Smooth muscle cell (in vitro differentiated cells): Measurements from ENCODE around the gene APMAP. TPM values are rescaled to one million over a fixed set of nuclear protein-coding genes. Genes with fewer than 3 reads are reported as not detected.

Experiments used
- DNase-seq: peaks from one replicate; lab custom pipeline; 2025; ENCODE audit not compliant: unreplicated experiment; lab: John Stamatoyannopoulos, UW
- H2AFZ ChIP-seq: fragments of 200-600 bp; sonication (generic); 2 replicates; pipeline ENCODE4 v1.6.0; 2016; ENCODE audit warnings: antibody characterized with exemption, low read depth, mild to moderate bottlenecking
- H3F3A ChIP-seq: fragments of 200-600 bp; sonication (generic); 2 replicates; pipeline ENCODE4 v1.6.0; 2017; ENCODE audit warnings: antibody characterized with exemption, low read depth
- H3K27ac ChIP-seq: fragments of 200-600 bp; sonication (generic); 2 replicates; pipeline ENCODE4 v1.5.1; 2016; ENCODE audit warnings: low read depth, mild to moderate bottlenecking
- H3K27me3 ChIP-seq: fragments of 200-600 bp; sonication (generic); 2 replicates; pipeline ENCODE4 v1.6.1; 2016; ENCODE audit warnings: low read depth, mild to moderate bottlenecking
- H3K36me3 ChIP-seq: fragments of 200-600 bp; sonication (generic); 2 replicates; pipeline ENCODE4 v1.5.1; 2016; ENCODE audit warnings: low read depth
- H3K4me1 ChIP-seq: fragments of 200-600 bp; sonication (generic); 2 replicates; pipeline ENCODE4 v1.5.1; 2016; ENCODE audit warnings: low read depth
- H3K4me2 ChIP-seq: fragments of 200-600 bp; sonication (generic); 2 replicates; pipeline ENCODE4 v1.6.0; 2016; ENCODE audit warnings: mild to moderate bottlenecking
- H3K4me3 ChIP-seq: fragments of 200-600 bp; sonication (generic); 2 replicates; pipeline ENCODE4 v1.5.1; 2016; ENCODE audit warnings: mild to moderate bottlenecking
- H3K79me2 ChIP-seq: fragments of 200-600 bp; sonication (generic); 2 replicates; pipeline ENCODE4 v1.6.0; 2016; ENCODE audit warnings: low read depth, mild to moderate bottlenecking
- H3K9ac ChIP-seq: fragments of 200-600 bp; sonication (generic); 2 replicates; pipeline ENCODE4 v1.6.0; 2016; ENCODE audit warnings: low read depth
- H3K9me3 ChIP-seq: fragments of 200-600 bp; sonication (generic); replicated peaks from 2 replicates; pipeline ENCODE4 v1.5.1; 2016; ENCODE audit warnings: low read depth
- H4K20me1 ChIP-seq: fragments of 200-600 bp; sonication (generic); 2 replicates; pipeline ENCODE4 v1.6.0; 2016; ENCODE audit warnings: low read depth
- WGBS: methylation state at CpG from one replicate; pipeline ENCODE4 v1.1.7; 2016; ENCODE audit warnings: low lambda C conversion rate; 5-methylcytosine and 5-hydroxymethylcytosine counted together
- polyA plus RNA-seq: library from polyadenylated mRNA; unstranded; fragments of >200 nt; fragmentation: Nextera tagmentation; extraction: Ambion mirVana; gene quantifications from 2 replicates; pipeline ENCODE4 v1.2.1, GENCODE V29; 2016
- total RNA-seq: library from RNA; depleted of rRNA; stranded (reverse); fragments of >200 nt; gene quantifications from 2 replicates; pipeline ENCODE4 v1.2.3, GENCODE V29; 2014
- TF ChIP-seq, protein P1 (sequence below): fragments of 200-600 bp; sonication (generic); IDR thresholded peaks from 2 replicates; pipeline ENCODE4 v1.5.1; 2017; ENCODE audit warnings: borderline replicate concordance, mild to moderate bottlenecking, antibody characterized with exemption; ENCODE audit not compliant: insufficient read depth, poor library complexity, severe bottlenecking

The APMAP gene
- total and polyA plus RNA-seq, 2 experiments from 2014 or later: 54.4 to 86.9 TPM

DNA sequence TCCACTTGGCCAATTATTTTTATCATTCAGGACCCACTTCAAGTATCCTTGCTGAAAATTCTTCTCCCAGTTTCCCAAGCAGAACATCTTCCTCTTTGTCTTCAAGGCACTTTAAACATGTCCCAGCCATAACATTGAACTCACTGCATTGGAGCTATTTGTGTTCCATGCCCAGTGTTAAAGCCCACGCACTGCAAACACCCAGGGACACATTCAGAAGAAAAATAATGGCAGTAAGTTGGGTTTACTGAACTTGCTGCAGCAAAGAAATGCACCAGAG lies 1.6 kb upstream of the APMAP start:
- peaks cover 14% of the 10 kb centered on the region for H3K27me3 ChIP-seq
- 100% methylated on average over 1 of the region's 1 CpG for WGBS
- no peak overlapping the region for H2AFZ ChIP-seq

DNA sequence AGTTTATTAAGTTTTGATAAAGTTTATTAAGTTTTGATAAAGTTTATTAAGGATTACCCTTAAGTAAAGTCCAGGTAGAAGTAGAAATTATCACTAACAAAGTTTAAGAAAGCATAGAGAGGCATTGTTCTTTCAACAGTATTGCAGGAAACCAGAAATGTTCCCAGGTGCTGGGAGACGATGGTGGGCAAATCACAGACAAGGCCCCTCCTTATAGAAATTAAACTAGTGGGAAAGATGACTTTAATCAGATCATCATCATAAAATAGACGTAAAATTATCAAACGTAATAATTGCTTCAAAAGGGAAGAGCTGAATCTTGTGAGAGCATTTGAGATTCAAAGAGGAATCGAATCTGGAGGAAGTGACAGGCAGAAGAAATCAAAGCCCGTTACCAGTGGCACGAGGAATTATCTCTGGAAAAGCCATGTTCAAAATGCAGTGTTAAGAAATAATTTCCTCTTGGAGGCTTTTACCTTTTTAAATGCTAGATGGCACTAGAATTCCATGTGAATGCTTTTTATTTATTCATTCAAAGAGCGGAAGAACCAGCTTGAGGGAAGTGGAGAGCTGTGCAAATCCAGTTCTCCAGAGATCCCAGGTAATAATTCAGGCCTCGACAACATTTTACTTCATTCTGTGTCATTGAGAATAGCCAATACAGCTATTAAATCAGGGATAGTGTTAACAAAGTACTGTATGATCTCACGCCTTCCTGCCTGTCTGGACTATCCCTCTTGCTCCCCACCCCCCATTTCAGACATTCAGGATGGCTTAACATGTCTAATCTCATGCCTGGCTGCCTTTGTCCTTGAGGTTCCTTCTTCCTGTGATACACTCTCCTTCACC lies 1.0 kb upstream of the APMAP start:
- H3K36me3 ChIP-seq: no peaks in the 10 kb centered on the region
- no peaks in the 10 kb centered on the region for H3K9me3 ChIP-seq
- peak overlapping the region; percentile 98 for H3K4me2 ChIP-seq
- H3K79me2 ChIP-seq: peaks cover 37% of the 10 kb centered on the region
- peaks cover 4% of the 10 kb centered on the region for H3K4me1 ChIP-seq
- H2AFZ ChIP-seq: peak overlapping the region; percentile 97
- peak overlapping the region; percentile 85 for H3K9ac ChIP-seq
- peak overlapping the region; percentile 90 for H3K27ac ChIP-seq
- peak overlapping the region; percentile 77 for H3K4me3 ChIP-seq
- DNase-seq: no peak
- TF ChIP-seq, protein P1, sequence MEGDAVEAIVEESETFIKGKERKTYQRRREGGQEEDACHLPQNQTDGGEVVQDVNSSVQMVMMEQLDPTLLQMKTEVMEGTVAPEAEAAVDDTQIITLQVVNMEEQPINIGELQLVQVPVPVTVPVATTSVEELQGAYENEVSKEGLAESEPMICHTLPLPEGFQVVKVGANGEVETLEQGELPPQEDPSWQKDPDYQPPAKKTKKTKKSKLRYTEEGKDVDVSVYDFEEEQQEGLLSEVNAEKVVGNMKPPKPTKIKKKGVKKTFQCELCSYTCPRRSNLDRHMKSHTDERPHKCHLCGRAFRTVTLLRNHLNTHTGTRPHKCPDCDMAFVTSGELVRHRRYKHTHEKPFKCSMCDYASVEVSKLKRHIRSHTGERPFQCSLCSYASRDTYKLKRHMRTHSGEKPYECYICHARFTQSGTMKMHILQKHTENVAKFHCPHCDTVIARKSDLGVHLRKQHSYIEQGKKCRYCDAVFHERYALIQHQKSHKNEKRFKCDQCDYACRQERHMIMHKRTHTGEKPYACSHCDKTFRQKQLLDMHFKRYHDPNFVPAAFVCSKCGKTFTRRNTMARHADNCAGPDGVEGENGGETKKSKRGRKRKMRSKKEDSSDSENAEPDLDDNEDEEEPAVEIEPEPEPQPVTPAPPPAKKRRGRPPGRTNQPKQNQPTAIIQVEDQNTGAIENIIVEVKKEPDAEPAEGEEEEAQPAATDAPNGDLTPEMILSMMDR: no peak
- WGBS: 81% methylated on average over 9 of the region's 9 CpGs
- peaks cover 8% of the 10 kb centered on the region for H3K27me3 ChIP-seq
- no peaks in the 10 kb centered on the region for H3F3A ChIP-seq
- peaks cover 15% of the 10 kb centered on the region for H4K20me1 ChIP-seq

More for the DNA sequence above, 1.6 kb upstream of the APMAP start:
- H3K4me2 ChIP-seq: no peak overlapping the region
- H3K9ac ChIP-seq: no peak overlapping the region
- H4K20me1 ChIP-seq: peaks cover 11% of the 10 kb centered on the region
- H3K36me3 ChIP-seq: no peaks in the 10 kb centered on the region
- TF ChIP-seq, protein P1: no peak
- no peaks in the 10 kb centered on the region for H3K9me3 ChIP-seq
- H3F3A ChIP-seq: no peaks in the 10 kb centered on the region
- H3K79me2 ChIP-seq: peaks cover 31% of the 10 kb centered on the region
- H3K4me3 ChIP-seq: no peak overlapping the region
- no peak overlapping the region for H3K27ac ChIP-seq
- DNase-seq: no peak
- H3K4me1 ChIP-seq: peaks cover 4% of the 10 kb centered on the region

DNA sequence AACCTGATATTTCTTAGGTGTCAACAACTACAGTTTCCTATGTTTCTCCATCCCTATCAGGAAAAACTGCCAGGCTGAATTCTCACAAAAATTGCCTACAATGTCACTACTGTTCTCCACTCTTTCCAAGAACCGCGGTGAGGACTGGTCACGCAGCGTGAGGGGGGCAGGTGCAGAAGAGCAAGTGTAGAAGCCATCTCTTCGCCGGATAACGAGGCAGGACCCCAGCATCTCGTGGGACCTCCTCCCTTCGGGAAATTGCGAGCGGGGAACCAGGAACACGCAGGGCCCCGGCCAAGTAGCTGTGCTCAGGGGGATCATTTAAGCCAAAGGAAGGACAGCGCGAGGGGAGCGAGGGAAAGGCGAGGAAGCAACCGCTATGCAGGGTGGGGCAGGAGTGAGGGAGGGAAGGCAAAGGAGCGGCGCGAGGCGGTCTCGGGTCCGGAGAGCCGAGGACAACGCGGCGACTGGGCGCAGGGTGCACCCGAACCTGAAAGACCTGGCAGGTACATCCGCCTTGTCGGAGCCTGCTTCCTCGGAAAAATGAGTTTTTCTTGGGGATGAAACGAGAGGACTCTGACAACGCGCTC lies 559 bp downstream of the APMAP start:
- WGBS: 2% methylated on average over 36 of the region's 36 CpGs
- Histone ChIP-seq H3K9ac (peak overlapping the region; percentile 85), H3K4me3 (peak overlapping the region; percentile 77), H3K27me3 (no peaks in the 10 kb centered on the region), H3F3A (no peaks in the 10 kb centered on the region), H4K20me1 (peaks cover 22% of the 10 kb centered on the region), H3K79me2 (peaks cover 48% of the 10 kb centered on the region), H3K4me2 (peak overlapping the region; percentile 98), H3K27ac (peak overlapping the region; percentile 90), H2AFZ (peak overlapping the region; percentile 97), H3K36me3 (no peaks in the 10 kb centered on the region), H3K9me3 (no peaks in the 10 kb centered on the region), H3K4me1 (peaks cover 4% of the 10 kb centered on the region)
- no peak for DNase-seq
- TF ChIP-seq, protein P1: no peak

DNA sequence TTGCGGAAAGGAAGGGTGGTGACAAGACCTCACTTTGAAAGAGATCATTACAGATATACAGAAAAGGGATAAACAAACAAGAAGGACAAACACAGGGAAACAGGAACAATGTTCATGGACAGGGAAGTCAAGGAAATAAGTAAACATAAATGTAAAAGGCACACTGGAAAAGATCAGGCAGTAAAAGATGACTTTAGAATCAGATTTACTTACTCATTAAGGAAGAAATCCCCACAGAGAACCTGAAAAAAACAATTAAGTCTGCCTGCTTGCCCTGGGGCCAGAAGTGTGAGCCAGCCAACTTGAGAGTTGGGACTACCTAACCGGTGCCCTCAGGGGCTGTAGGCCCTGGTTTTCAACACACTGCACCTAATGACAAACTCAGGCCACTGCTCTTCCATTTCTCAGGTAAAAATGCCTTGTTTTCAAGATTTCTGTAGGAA lies 1.7 kb downstream of the APMAP start:
- Histone ChIP-seq H3K27ac (no peak overlapping the region), H3K36me3 (no peaks in the 10 kb centered on the region), H3K4me1 (peaks cover 4% of the 10 kb centered on the region), H3F3A (no peaks in the 10 kb centered on the region), H4K20me1 (peaks cover 29% of the 10 kb centered on the region), H3K79me2 (peaks cover 55% of the 10 kb centered on the region), H2AFZ (no peak overlapping the region), H3K4me2 (peak overlapping the region; percentile 98), H3K27me3 (no peaks in the 10 kb centered on the region), H3K4me3 (no peak overlapping the region), H3K9me3 (no peaks in the 10 kb centered on the region), H3K9ac (no peak overlapping the region)
- DNase-seq: no peak
- TF ChIP-seq, protein P1: no peak
- WGBS: 75% methylated on average over 2 of the region's 2 CpGs
